GM10266 (cell line): Measurements from ENCODE around the gene ZNF69.
"Not testable (repeated sequence)": the region's sequence is repeated elsewhere in the genome, so short reads cannot be mapped to it uniquely, and the experiment has no call there.

Experiments used
- DNase-seq: peaks from one replicate; pipeline ENCODE4 v3.0.0; 2012; ENCODE audit errors: extremely low spot score
- CTCF ChIP-seq: IDR thresholded peaks from 2 replicates; pipeline ENCODE4 v1.5.1; 2012; ENCODE audit warnings: mild to moderate bottlenecking, low read depth; ENCODE audit not compliant: control insufficient read depth, insufficient read depth; ENCODE audit errors: missing control alignments

Gene ZNF69

GRCh38 chr19:11887611-11888531 is at the start of gene ZNF69:
ZNF69 (plus strand) TSS chr19:11887782; CDS start chr19:11887924, 142 bp downstream.
- peak; percentile 35 for DNase-seq
- TF ChIP-seq CTCF, result peak; percentile 29

GRCh38 chr19:11843722-11844121 is 43.9 kb upstream of the ZNF69 start:
- TF ChIP-seq CTCF, result no peak
- DNase-seq, result no peak

- not testable (repeated sequence) for DNase-seq
These were observed 40.0 kb upstream of the ZNF69 start for GRCh38 chr19:11847615-11848014.

GRCh38 chr19:11848200-11848593 is 39.4 kb upstream of the ZNF69 start:
- TF ChIP-seq CTCF, result no peak
- no peak for DNase-seq

GRCh38 chr19:11848594-11849469 is 38.8 kb upstream of the ZNF69 start, which contains the start of gene ZNF439:
ZNF439 (plus strand) TSS chr19:11848726; CDS start chr19:11848868, 142 bp downstream.
- TF ChIP-seq CTCF, result no peak
- peak; percentile 87 for DNase-seq

- DNase-seq, result not testable (repeated sequence)
These were observed 37.3 kb upstream of the ZNF69 start for GRCh38 chr19:11850289-11850688.

- no peak for TF ChIP-seq CTCF
- no peak for DNase-seq
These were observed 34.2 kb upstream of the ZNF69 start for GRCh38 chr19:11853358-11853757.
